Left lung (tissue), 10 donors: ENCODE data around the gene MAK. TPM values are rescaled to one million over a fixed set of nuclear protein-coding genes. Genes with fewer than 3 reads are reported as not detected.

Source experiments
- ATAC-seq: fragments of 200-7000 bp; cut with Tn5 transposase; one replicate; pipeline ENCODE4 v1.9.1; 2020; ENCODE audit warnings: moderate library complexity
- DNase-seq, 4 donors: peaks; one replicate each; pipeline ENCODE4 v3.0.0-alpha.2; 2013 to 2020
- H3K27ac ChIP-seq, 2 donors: fragments of 200-600 bp; sonication (generic) in 1 of 2; one replicate each; pipeline versions ENCODE4 v1.5.0 to v1.8.0; 2020 to 2021
- H3K27me3 ChIP-seq, 2 donors: fragments of 200-600 bp; sonication (generic) in 1 of 2; one replicate each; pipeline versions ENCODE4 v1.5.0 to v1.8.0; 2020 to 2021
- H3K36me3 ChIP-seq, 2 donors: fragments of 200-600 bp; sonication (generic) in 1 of 2; one replicate each; pipeline versions ENCODE4 v1.5.0 to v1.8.0; 2020 to 2021
- H3K4me1 ChIP-seq, 2 donors: fragments of 200-600 bp; one replicate each; pipeline ENCODE4 v1.8.0; 2021
- H3K4me3 ChIP-seq, 2 donors: fragments of 200-600 bp; sonication (generic) in 1 of 2; one replicate each; pipeline versions ENCODE4 v1.5.0 to v1.8.0; 2020 to 2021; ENCODE audit warnings: mild to moderate bottlenecking in 1 of 2
- H3K9me3 ChIP-seq, 2 donors: fragments of 200-600 bp; sonication (generic) in 1 of 2; one replicate each; pipeline versions ENCODE4 v1.5.0 to v1.8.0; 2020 to 2021
- intact Hi-C, 2 donors: fragments of 100-400 bp; cut with DNase I; formaldehyde crosslinking; loops; one replicate each; pipeline versions ENCODE4 v1.11.2 to v1.14.2; 2022
- polyA plus RNA-seq, 6 donors: library from polyadenylated mRNA; unstranded; fragments of 120-200 nt; gene quantifications; one replicate each; pipeline ENCODE4 v1.2.1, GENCODE V29; 2013; ENCODE audit not compliant: insufficient read length in 6 of 6
- total RNA-seq, 2 donors: library from RNA; stranded (reverse); fragmentation: NEBNext Ultra II Directional; extraction: Animal tissue kit (Norgen Biotek cat#: 25700); gene quantifications; one replicate each; pipeline ENCODE4 v1.2.1, GENCODE V29; 2021
- TF ChIP-seq, protein P1 (sequence below), 2 donors: fragments of 200-600 bp; sonication (generic) in 1 of 2; IDR thresholded peaks; one replicate each; pipeline versions ENCODE4 v1.5.0 to v1.8.0; 2021; ENCODE audit warnings: antibody characterized with exemption in 2 of 2
- donor health status: DM: no; HTN: yes; CAD: no.
- donor health status: DM: no; HTN: no; CAD: no.

Gene MAK
- total and polyA plus RNA-seq, 8 donors = 0.26 to 3.8 (median 2.7) TPM

DNA sequence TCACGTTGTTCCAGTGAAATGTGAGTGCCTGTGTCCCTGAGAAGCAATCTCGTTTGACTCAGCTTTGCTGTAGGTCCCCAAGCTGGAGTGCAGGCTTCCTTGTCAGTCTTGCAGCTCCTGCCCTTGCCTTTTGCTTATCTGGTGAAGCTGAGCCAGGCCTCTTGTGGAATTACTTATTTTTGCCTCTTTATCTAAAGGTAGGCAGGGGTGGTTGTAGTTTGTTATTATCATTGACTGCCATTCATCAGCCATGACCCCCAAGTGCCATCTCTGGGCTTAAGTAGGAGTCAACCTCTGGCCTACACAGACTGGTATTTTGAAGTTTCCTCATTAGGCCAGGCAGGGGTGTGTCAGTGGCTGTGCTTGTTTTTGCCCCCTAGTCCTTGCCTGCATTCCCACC is 88.6 kb downstream of the MAK start:
- Histone ChIP-seq H3K36me3 (peaks cover 0 to 35% of the 10 kb centered on the region in 2 donors), H3K4me1 (peaks cover 8 to 30% of the 10 kb centered on the region in 2 donors), H3K27ac (no peak overlapping the region), H3K27me3 (no peaks in the 10 kb centered on the region), H3K9me3 (no peaks in the 10 kb centered on the region), H3K4me3 (no peak overlapping the region)
- intact Hi-C loops = no loop called here
- ATAC-seq (no peak), DNase-seq (no peak)
- TF ChIP-seq, protein P1, sequence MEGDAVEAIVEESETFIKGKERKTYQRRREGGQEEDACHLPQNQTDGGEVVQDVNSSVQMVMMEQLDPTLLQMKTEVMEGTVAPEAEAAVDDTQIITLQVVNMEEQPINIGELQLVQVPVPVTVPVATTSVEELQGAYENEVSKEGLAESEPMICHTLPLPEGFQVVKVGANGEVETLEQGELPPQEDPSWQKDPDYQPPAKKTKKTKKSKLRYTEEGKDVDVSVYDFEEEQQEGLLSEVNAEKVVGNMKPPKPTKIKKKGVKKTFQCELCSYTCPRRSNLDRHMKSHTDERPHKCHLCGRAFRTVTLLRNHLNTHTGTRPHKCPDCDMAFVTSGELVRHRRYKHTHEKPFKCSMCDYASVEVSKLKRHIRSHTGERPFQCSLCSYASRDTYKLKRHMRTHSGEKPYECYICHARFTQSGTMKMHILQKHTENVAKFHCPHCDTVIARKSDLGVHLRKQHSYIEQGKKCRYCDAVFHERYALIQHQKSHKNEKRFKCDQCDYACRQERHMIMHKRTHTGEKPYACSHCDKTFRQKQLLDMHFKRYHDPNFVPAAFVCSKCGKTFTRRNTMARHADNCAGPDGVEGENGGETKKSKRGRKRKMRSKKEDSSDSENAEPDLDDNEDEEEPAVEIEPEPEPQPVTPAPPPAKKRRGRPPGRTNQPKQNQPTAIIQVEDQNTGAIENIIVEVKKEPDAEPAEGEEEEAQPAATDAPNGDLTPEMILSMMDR (IDR thresholded peaks at IDR 0.05) = no peak

DNA sequence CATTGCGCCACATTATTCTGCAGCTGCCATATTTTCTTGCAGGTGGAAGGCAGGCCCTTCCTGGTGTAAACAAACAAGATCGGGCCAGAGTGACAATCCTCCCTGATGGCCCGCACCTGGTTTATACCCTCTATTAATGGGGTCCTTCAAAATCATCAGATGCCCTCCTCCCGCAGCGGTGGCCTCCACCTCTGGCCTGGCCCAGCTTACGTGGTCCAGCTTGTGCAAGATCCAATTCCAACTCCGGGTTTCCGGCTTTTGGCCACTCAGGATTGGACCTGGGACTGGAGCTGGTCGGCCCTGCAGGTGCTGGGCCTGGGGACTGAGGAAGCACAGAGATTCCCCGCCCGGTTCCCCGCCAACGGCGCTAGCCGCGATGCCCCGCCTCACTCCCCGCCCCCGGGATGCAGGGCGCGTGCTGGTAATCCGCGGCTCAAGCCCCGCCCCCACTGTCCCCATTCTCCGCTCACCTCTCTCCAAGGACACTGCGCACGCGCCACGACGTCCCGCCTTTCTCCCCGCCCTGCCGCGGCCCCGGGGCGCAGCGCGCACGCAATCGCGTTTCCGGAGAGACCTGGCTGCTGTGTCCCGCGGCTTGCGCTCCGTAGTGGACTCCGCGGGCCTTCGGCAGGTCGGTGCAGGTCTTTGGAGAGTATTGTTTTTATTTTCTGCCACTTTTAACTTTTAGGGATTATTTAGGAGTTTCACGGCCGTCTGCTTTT is 90.9 kb downstream of the MAK start, which contains the start of gene TMEM14B:
TSS of gene TMEM14B (plus strand) at position 555 of the 722 bp plus-strand sequence. CDS start 1,441 bp downstream, outside the sequence.
- intact Hi-C loops = no loop called here
- Histone ChIP-seq H3K36me3 (peaks cover 0 to 16% of the 10 kb centered on the region in 2 donors), H3K27ac (peak within 1 kb of the TSS; percentile 66 to 84), H3K9me3 (no peaks in the 10 kb centered on the region), H3K27me3 (no peaks in the 10 kb centered on the region), H3K4me3 (peak within 1 kb of the TSS; percentile 59 to 69), H3K4me1 (peaks cover 8 to 30% of the 10 kb centered on the region in 2 donors)
- ATAC-seq (peak; percentile 99), DNase-seq (peak; percentile 97 to 100 (median 100))
- TF ChIP-seq, protein P1 (IDR thresholded peaks at IDR 0.05) = no peak

DNA sequence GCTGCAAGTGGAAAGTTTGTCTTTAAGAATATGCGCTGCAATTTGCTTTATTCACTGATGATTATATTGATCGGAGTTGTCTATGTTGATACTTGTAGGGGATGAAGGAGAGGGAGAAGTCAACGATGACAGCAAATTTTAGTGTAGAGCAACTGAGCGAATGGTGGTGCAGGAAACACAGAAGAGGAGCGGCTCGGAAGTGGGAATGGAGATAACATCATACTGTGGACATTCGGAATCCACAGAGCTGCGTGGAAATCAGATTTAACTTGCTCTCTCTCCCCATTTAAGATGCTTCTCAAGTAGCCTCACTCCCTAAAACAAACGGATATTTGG is 91.5 kb downstream of the MAK start:
- H3K36me3 ChIP-seq = peaks cover 0 to 17% of the 10 kb centered on the region in 2 donors
- no peak for ATAC-seq
- no peaks in the 10 kb centered on the region for H3K27me3 ChIP-seq
- peaks cover 8 to 30% of the 10 kb centered on the region in 2 donors for H3K4me1 ChIP-seq
- H3K9me3 ChIP-seq = no peaks in the 10 kb centered on the region
- H3K27ac ChIP-seq = peak overlapping the region; percentile 66 to 84
- H3K4me3 ChIP-seq = peak overlapping the region; percentile 59 to 69
- DNase-seq = no peak
- intact Hi-C loops = no loop called here
- TF ChIP-seq, protein P1 (IDR thresholded peaks at IDR 0.05) = no peak

DNA sequence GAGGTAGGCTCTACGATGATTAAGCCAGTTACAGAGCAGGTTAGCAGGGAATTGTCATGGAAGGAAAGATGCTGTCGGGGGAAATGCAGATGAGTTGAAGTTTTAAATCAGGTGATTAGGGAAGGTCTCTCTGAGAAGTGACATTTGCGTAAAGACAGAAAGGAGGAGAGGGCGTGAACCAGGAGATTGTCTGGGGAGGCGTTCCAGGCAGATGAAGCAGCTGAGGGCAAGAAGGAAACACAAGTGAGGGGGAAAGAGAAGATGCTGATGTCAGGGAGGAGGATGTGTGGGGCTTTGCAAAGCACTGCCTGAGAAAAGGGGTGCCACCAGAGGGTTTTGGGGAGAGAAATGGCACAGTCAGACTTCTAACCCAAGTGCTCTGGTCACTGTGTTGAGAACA is 93.2 kb downstream of the MAK start:
- Histone ChIP-seq H3K27me3 (no peaks in the 10 kb centered on the region), H3K27ac (no peak overlapping the region), H3K9me3 (no peaks in the 10 kb centered on the region), H3K4me3 (no peak overlapping the region), H3K4me1 (peaks cover 8 to 30% of the 10 kb centered on the region in 2 donors), H3K36me3 (peaks cover 0 to 6% of the 10 kb centered on the region in 2 donors)
- DNase-seq (no peak), ATAC-seq (no peak)
- intact Hi-C loops = no loop called here
- TF ChIP-seq, protein P1 (IDR thresholded peaks at IDR 0.05) = no peak

DNA sequence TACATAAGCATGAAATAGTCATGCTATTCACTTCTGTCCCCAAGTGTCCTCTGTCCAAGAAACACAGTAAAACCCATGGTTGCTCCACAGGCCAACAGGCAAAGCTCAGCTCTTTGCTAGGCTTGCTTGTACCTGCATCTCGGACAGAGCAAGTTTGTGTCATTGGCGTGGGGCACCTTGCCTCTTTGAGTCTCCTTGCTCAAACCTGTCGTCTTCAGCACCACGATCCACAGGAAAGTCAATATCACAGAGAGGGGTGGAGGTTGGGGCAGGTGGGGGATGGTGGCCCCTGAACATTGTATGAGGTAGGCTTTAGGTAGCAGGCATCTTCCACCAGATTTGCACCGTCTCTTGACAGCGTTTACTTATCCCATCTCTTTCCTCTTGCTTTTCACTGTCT is 94.8 kb downstream of the MAK start:
- no peak overlapping the region for H3K4me3 ChIP-seq
- intact Hi-C loops = no loop called here

More for the DNA sequence above, 94.8 kb downstream of the MAK start:
- DNase-seq (no peak), ATAC-seq (no peak)
- Histone ChIP-seq H3K9me3 (no peaks in the 10 kb centered on the region), H3K27me3 (no peaks in the 10 kb centered on the region), H3K27ac (no peak overlapping the region), H3K36me3 (peaks cover 0 to 6% of the 10 kb centered on the region in 2 donors), H3K4me1 (peaks cover 3 to 14% of the 10 kb centered on the region in 2 donors)
- TF ChIP-seq, protein P1 (IDR thresholded peaks at IDR 0.05) = no peak
